Osteocyte (in vitro differentiated cells): ENCODE data around the gene ZBTB11. TPM values are rescaled to one million over a fixed set of nuclear protein-coding genes. Genes with fewer than 3 reads are reported as not detected.
"Not testable (repeated sequence)": the region's sequence is repeated elsewhere in the genome, so short reads cannot be mapped to it uniquely, and the experiment has no call there.

ENCODE experiments used
- DNase-seq: peaks from one replicate; pipeline ENCODE4 v3.0.0; 2021; ENCODE audit warnings: mixed read lengths; ENCODE audit not compliant: unreplicated experiment; ENCODE audit errors: extremely low spot score
- H3K27ac Mint-ChIP-seq: one replicate; pipeline ENCODE4 v1.8.0; 2021; ENCODE audit warnings: mild to moderate bottlenecking, mixed read lengths; ENCODE audit not compliant: unreplicated experiment
- H3K27me3 Mint-ChIP-seq: one replicate; pipeline ENCODE4 v1.8.0; 2021; ENCODE audit warnings: mixed read lengths; ENCODE audit not compliant: unreplicated experiment
- H3K36me3 Mint-ChIP-seq: one replicate; pipeline ENCODE4 v1.8.0; 2021; ENCODE audit warnings: mixed read lengths; ENCODE audit not compliant: unreplicated experiment
- H3K4me1 Mint-ChIP-seq: one replicate; pipeline ENCODE4 v1.8.0; 2021; ENCODE audit warnings: mixed read lengths; ENCODE audit not compliant: unreplicated experiment
- H3K4me3 Mint-ChIP-seq: one replicate; pipeline ENCODE4 v1.8.0; 2021; ENCODE audit warnings: mild to moderate bottlenecking, moderate library complexity, mixed read lengths; ENCODE audit not compliant: unreplicated experiment
- H3K9me3 Mint-ChIP-seq: one replicate; pipeline ENCODE4 v1.8.0; 2021; ENCODE audit warnings: mixed read lengths; ENCODE audit not compliant: unreplicated experiment
- CTCF ChIP-seq: fragments of 200-600 bp; sonication (generic); IDR thresholded peaks from 2 replicates; pipeline ENCODE4 v1.5.0; 2021; ENCODE audit warnings: antibody characterized with exemption, mild to moderate bottlenecking, moderate library complexity
- total RNA-seq: library from RNA; stranded (reverse); gene quantifications from 2 replicates; pipeline ENCODE4 v1.2.1, GENCODE V29; 2021

Gene ZBTB11
- total RNA-seq, 1 donor from 2014 or later: 15.3 TPM

- Mint-ChIP-seq H3K4me3 (no peak overlapping the region), H3K9me3 (no peaks in the 10 kb centered on the region), H3K27me3 (no peaks in the 10 kb centered on the region), H3K36me3 (no peaks in the 10 kb centered on the region), H3K27ac (no peak overlapping the region), H3K4me1 (no peaks in the 10 kb centered on the region)
- DNase-seq: no peak
- TF ChIP-seq CTCF: no peak
Measured at GRCh38 chr3:101623656-101624055, 53.3 kb downstream of the ZBTB11 start.

GRCh38 chr3:101619734-101620133 is 57.2 kb downstream of the ZBTB11 start:
- H3K9me3 Mint-ChIP-seq: no peaks in the 10 kb centered on the region
- TF ChIP-seq CTCF: no peak
- H3K4me3 Mint-ChIP-seq: no peak overlapping the region
- no peak overlapping the region for H3K27ac Mint-ChIP-seq
- no peaks in the 10 kb centered on the region for H3K27me3 Mint-ChIP-seq
- no peaks in the 10 kb centered on the region for H3K4me1 Mint-ChIP-seq
- H3K36me3 Mint-ChIP-seq: no peaks in the 10 kb centered on the region
- DNase-seq: no peak

- Mint-ChIP-seq H3K4me1 (no peaks in the 10 kb centered on the region), H3K9me3 (no peaks in the 10 kb centered on the region), H3K27ac (no peak overlapping the region), H3K36me3 (no peaks in the 10 kb centered on the region), H3K4me3 (no peak overlapping the region), H3K27me3 (no peaks in the 10 kb centered on the region)
- no peak for DNase-seq
- no peak for TF ChIP-seq CTCF
Measured at GRCh38 chr3:101618726-101619125, 58.2 kb downstream of the ZBTB11 start.

GRCh38 chr3:101617478-101617877 is 59.5 kb downstream of the ZBTB11 start:
- Mint-ChIP-seq H3K36me3 (no peaks in the 10 kb centered on the region), H3K4me1 (no peaks in the 10 kb centered on the region), H3K27ac (no peak overlapping the region), H3K4me3 (no peak overlapping the region), H3K9me3 (no peaks in the 10 kb centered on the region), H3K27me3 (no peaks in the 10 kb centered on the region)
- peak; percentile 53 for DNase-seq
- TF ChIP-seq CTCF: no peak

GRCh38 chr3:101615525-101615924 is 61.4 kb downstream of the ZBTB11 start:
- no peak for TF ChIP-seq CTCF
- DNase-seq: peak; percentile 38
- Mint-ChIP-seq H3K9me3 (no peaks in the 10 kb centered on the region), H3K4me3 (no peak overlapping the region), H3K36me3 (no peaks in the 10 kb centered on the region), H3K4me1 (no peaks in the 10 kb centered on the region), H3K27ac (no peak overlapping the region), H3K27me3 (no peaks in the 10 kb centered on the region)

GRCh38 chr3:101613014-101613413 is 63.9 kb downstream of the ZBTB11 start:
- H3K9me3 Mint-ChIP-seq, H3K27ac Mint-ChIP-seq, H3K36me3 Mint-ChIP-seq, H3K4me1 Mint-ChIP-seq, H3K27me3 Mint-ChIP-seq, H3K4me3 Mint-ChIP-seq: not testable (repeated sequence)
- peak; percentile 46 for DNase-seq
